Measurements from ENCODE around the gene NRM. TPM values are rescaled to one million over a fixed set of nuclear protein-coding genes. Genes with fewer than 3 reads are reported as not detected.

The NRM gene
- total and polyA plus RNA-seq, 2 of the 13 experiments (the other 11 are each of a cell fraction or from before 2014, with no cell fraction given): 12.5 to 16.0 TPM

GRCh38 chr6:30672445-30673253 is 18.1 kb downstream of the NRM start, which contains the start of gene DHX16 (continued):
- TF ChIP-seq, protein P1, sequence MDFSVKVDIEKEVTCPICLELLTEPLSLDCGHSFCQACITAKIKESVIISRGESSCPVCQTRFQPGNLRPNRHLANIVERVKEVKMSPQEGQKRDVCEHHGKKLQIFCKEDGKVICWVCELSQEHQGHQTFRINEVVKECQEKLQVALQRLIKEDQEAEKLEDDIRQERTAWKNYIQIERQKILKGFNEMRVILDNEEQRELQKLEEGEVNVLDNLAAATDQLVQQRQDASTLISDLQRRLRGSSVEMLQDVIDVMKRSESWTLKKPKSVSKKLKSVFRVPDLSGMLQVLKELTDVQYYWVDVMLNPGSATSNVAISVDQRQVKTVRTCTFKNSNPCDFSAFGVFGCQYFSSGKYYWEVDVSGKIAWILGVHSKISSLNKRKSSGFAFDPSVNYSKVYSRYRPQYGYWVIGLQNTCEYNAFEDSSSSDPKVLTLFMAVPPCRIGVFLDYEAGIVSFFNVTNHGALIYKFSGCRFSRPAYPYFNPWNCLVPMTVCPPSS (IDR thresholded peaks at IDR 0.05): no peak
- TF ChIP-seq, protein P2, sequence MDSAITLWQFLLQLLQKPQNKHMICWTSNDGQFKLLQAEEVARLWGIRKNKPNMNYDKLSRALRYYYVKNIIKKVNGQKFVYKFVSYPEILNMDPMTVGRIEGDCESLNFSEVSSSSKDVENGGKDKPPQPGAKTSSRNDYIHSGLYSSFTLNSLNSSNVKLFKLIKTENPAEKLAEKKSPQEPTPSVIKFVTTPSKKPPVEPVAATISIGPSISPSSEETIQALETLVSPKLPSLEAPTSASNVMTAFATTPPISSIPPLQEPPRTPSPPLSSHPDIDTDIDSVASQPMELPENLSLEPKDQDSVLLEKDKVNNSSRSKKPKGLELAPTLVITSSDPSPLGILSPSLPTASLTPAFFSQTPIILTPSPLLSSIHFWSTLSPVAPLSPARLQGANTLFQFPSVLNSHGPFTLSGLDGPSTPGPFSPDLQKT (CRISPR knock-in tag; IDR thresholded peaks at IDR 0.05; ENCODE audit: borderline replicate concordance): no peak
- TF ChIP-seq THRA (CRISPR knock-in tag; IDR thresholded peaks at IDR 0.05; ENCODE audit: borderline replicate concordance) (peak; percentile 73), RARG (CRISPR knock-in tag; IDR thresholded peaks at IDR 0.05; ENCODE audit: low read depth) (no peak), ZNF570 (CRISPR knock-in tag; IDR thresholded peaks at IDR 0.05; ENCODE audit: borderline replicate concordance) (no peak; the same call in 1 of the 2 replicates), ZNF337 (CRISPR knock-in tag; IDR thresholded peaks at IDR 0.05; ENCODE audit: borderline replicate concordance, low read depth) (0 out of 2 replicates have a peak, but pooled peaks have one; percentile 55), REL (CRISPR knock-in tag; conservative IDR thresholded peaks at IDR 0.05) (no peak; the same call in 1 of the 2 replicates), ZNF230 (CRISPR knock-in tag; IDR thresholded peaks at IDR 0.05) (no peak; the same call in 1 of the 2 replicates), MED8 (CRISPR knock-in tag; IDR thresholded peaks at IDR 0.05; ENCODE audit: insufficient replicate concordance) (peak; percentile 9), LCORL (IDR thresholded peaks at IDR 0.05) (no peak), LCORL (CRISPR knock-in tag; IDR thresholded peaks at IDR 0.05) (peak; percentile 74; the same call in 1 of the 2 replicates), ZNF503 (CRISPR knock-in tag; IDR thresholded peaks at IDR 0.05) (peak; percentile 65; the same call in 1 of the 2 replicates), NR2C2 (CRISPR knock-in tag; IDR thresholded peaks at IDR 0.05; ENCODE audit: borderline replicate concordance) (peak; percentile 82), ZNF589 (CRISPR knock-in tag; conservative IDR thresholded peaks at IDR 0.05) (no peak), MTF2 (CRISPR knock-in tag; IDR thresholded peaks at IDR 0.05; ENCODE audit: borderline replicate concordance) (no peak), MED13 (CRISPR knock-in tag; IDR thresholded peaks at IDR 0.05) (peak; percentile 66), ZNF138 (CRISPR knock-in tag; IDR thresholded peaks at IDR 0.05; ENCODE audit: low read depth) (peak; percentile 59; the same call in 1 of the 2 replicates)
- TF ChIP-seq, protein P3, sequence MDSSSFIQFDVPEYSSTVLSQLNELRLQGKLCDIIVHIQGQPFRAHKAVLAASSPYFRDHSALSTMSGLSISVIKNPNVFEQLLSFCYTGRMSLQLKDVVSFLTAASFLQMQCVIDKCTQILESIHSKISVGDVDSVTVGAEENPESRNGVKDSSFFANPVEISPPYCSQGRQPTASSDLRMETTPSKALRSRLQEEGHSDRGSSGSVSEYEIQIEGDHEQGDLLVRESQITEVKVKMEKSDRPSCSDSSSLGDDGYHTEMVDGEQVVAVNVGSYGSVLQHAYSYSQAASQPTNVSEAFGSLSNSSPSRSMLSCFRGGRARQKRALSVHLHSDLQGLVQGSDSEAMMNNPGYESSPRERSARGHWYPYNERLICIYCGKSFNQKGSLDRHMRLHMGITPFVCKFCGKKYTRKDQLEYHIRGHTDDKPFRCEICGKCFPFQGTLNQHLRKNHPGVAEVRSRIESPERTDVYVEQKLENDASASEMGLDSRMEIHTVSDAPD (CRISPR knock-in tag; IDR thresholded peaks at IDR 0.05): no peak

Measured in HepG2 (cell line).